Gastrocnemius medialis (tissue), 4 donors: ENCODE results near the gene SECISBP2. TPM values are rescaled to one million over a fixed set of nuclear protein-coding genes. Genes with fewer than 3 reads are reported as not detected.

Experiments
- ATAC-seq, 2 donors: fragments of 150-250 bp; one replicate each; pipeline ENCODE4 v1.9.1; 2016
- DNase-seq, 2 donors: peaks; one replicate each; pipeline ENCODE4 v3.0.0-alpha.2; 2019
- H3K27ac ChIP-seq, 4 donors: fragments of 200-600 bp; sonication (generic); 1 replicate in 1 of 4; 2 replicates in 3 of 4; pipeline ENCODE4 v1.5.1; 2016 to 2018; ENCODE audit warnings: mild to moderate bottlenecking in 2 of 4, moderate library complexity in 1 of 4
- H3K27me3 ChIP-seq, 3 donors: fragments of 200-600 bp; sonication (generic) in 2 of 3; 1 replicate in 1 of 3; 2 replicates in 2 of 3; pipeline versions ENCODE4 v1.5.1 to v1.6.0; 2016 to 2019; ENCODE audit warnings: mild to moderate bottlenecking in 1 of 3, moderate library complexity in 1 of 3
- H3K36me3 ChIP-seq, 2 donors: fragments of 200-600 bp; sonication (generic) in 1 of 2; one replicate each; pipeline ENCODE4 v1.5.1; 2017 to 2018
- H3K4me1 ChIP-seq, 2 donors: fragments of 200-600 bp; sonication (generic) in 1 of 2; one replicate each; pipeline ENCODE4 v1.5.1; 2016 to 2017; ENCODE audit warnings: mild to moderate bottlenecking in 2 of 2
- H3K4me3 ChIP-seq, 4 donors: fragments of 200-600 bp; sonication (generic) in 3 of 4; 1 replicate in 1 of 4; 2 replicates in 3 of 4; pipeline ENCODE4 v1.5.1; 2016 to 2019; ENCODE audit warnings: mild to moderate bottlenecking in 2 of 4
- H3K9me3 ChIP-seq, 3 donors: fragments of 200-600 bp; sonication (generic) in 2 of 3; 1 replicate in 1 of 3; 2 replicates in 2 of 3; pipeline ENCODE4 v1.5.1; 2016 to 2019
- CTCF ChIP-seq, 5 experiments: fragments of 450-650 bp in 3 of 5; fragments of 200-600 bp in 2 of 5; sonication (generic) in 2 of 5; IDR thresholded peaks in 4 of 5; conservative IDR thresholded peaks in 1 of 5; 1 replicate in 4 of 5; 2 replicates in 1 of 5; pipeline ENCODE4 v1.5.1; 2016 to 2019; ENCODE audit warnings: antibody characterized with exemption in 5 of 5, mild to moderate bottlenecking in 3 of 5, moderate library complexity in 3 of 5
- POLR2A ChIP-seq, 2 donors: fragments of 450-650 bp; IDR thresholded peaks; one replicate each; pipeline ENCODE4 v1.6.1; 2017; ENCODE audit warnings: antibody characterized with exemption in 2 of 2, mild to moderate bottlenecking in 2 of 2, moderate library complexity in 2 of 2
- in situ Hi-C, 4 donors: fragments of 200-750 bp; cut with MboI; loops; one replicate each; pipeline versions ENCODE4 v1.15.0 to v1.8.0; 2017; ENCODE audit warnings: low sequenced_read_pairs in 4 of 4
- intact Hi-C: fragments of 100-400 bp; cut with DNase I; formaldehyde crosslinking; loops from one replicate; pipeline ENCODE4 v1.15.1; 2023; ENCODE audit warnings: low total_unique reads
- total RNA-seq, 4 donors: library from RNA; depleted of rRNA; stranded (reverse); fragments of >200 nt; gene quantifications; one replicate each; pipeline versions ENCODE4 v1.1.0 to v1.2.3, GENCODE V29; 2016

Gene SECISBP2
- total RNA-seq, 4 donors from 2014 or later: 40.2 to 70.8 (median 54.9) TPM

- H3K27ac ChIP-seq: peak overlapping the region; percentile 68 to 87 (median 78)
- DNase-seq: peak in 1 of 2 donors; percentile 49
- TF ChIP-seq CTCF (IDR thresholded peaks at IDR 0.05 in 4 of 5, conservative IDR thresholded peaks at IDR 0.05 in 1 of 5) (no peak), POLR2A (IDR thresholded peaks at IDR 0.05) (no peak)
- peaks cover 27 to 36% of the 10 kb centered on the region in 2 donors for H3K4me1 ChIP-seq
- no peak overlapping the region for H3K4me3 ChIP-seq
- no peaks in the 10 kb centered on the region for H3K9me3 ChIP-seq
- no peaks in the 10 kb centered on the region for H3K27me3 ChIP-seq
- intact Hi-C loops: loop anchor here (1.0 kb wide), 1 partner anchor 28 kb away; no protein-coding TSS in a partner anchor
- ATAC-seq: peak; percentile 66 to 68
- in situ Hi-C loops: no loop called here
- H3K36me3 ChIP-seq: peaks cover 0 to 64% of the 10 kb centered on the region in 2 donors
These were observed 41.5 kb downstream of the SECISBP2 start for GRCh38 chr9:89359751-89360261.

- Histone ChIP-seq H3K4me3 (no peak overlapping the region), H3K4me1 (peaks cover 27 to 36% of the 10 kb centered on the region in 2 donors), H3K27me3 (no peaks in the 10 kb centered on the region), H3K36me3 (peaks cover 0 to 58% of the 10 kb centered on the region in 2 donors), H3K27ac (peak overlapping the region; percentile 68 to 87 (median 78)), H3K9me3 (no peaks in the 10 kb centered on the region)
- ATAC-seq (peak; percentile 55 to 76), DNase-seq (peak; percentile 57 to 70)
- no peak for TF ChIP-seq CTCF (IDR thresholded peaks at IDR 0.05 in 4 of 5, conservative IDR thresholded peaks at IDR 0.05 in 1 of 5)
- TF ChIP-seq POLR2A (IDR thresholded peaks at IDR 0.05): no peak
- intact Hi-C loops (no loop called here), in situ Hi-C loops (no loop called here)
These were observed 42.2 kb downstream of the SECISBP2 start for GRCh38 chr9:89360465-89360864.

- intact Hi-C loops: no loop called here
- in situ Hi-C loops: no loop called here
- ATAC-seq (no peak), DNase-seq (peak in 1 of 2 donors; percentile 13)
- no peaks in the 10 kb centered on the region for H3K27me3 ChIP-seq
- no peak overlapping the region for H3K4me3 ChIP-seq
- peaks cover 0 to 52% of the 10 kb centered on the region in 2 donors for H3K36me3 ChIP-seq
- H3K27ac ChIP-seq: peak overlapping the region; percentile 52 to 87 (median 78)
- H3K9me3 ChIP-seq: no peaks in the 10 kb centered on the region
- peaks cover 27 to 36% of the 10 kb centered on the region in 2 donors for H3K4me1 ChIP-seq
- no peak for TF ChIP-seq CTCF (IDR thresholded peaks at IDR 0.05 in 4 of 5, conservative IDR thresholded peaks at IDR 0.05 in 1 of 5)
- no peak for TF ChIP-seq POLR2A (IDR thresholded peaks at IDR 0.05)
These were observed 42.7 kb downstream of the SECISBP2 start for GRCh38 chr9:89361031-89361430.

- H3K9me3 ChIP-seq: no peaks in the 10 kb centered on the region
- H3K36me3 ChIP-seq: peaks cover 0 to 44% of the 10 kb centered on the region in 2 donors
- H3K4me1 ChIP-seq: peaks cover 27 to 36% of the 10 kb centered on the region in 2 donors
- ATAC-seq (no peak), DNase-seq (peak in 1 of 2 donors; percentile 12)
- intact Hi-C loops: no loop called here
- H3K27ac ChIP-seq: peak overlapping the region in 2 of 4 donors; percentile 80 to 87
- no peak for TF ChIP-seq CTCF (IDR thresholded peaks at IDR 0.05 in 4 of 5, conservative IDR thresholded peaks at IDR 0.05 in 1 of 5)
- TF ChIP-seq POLR2A (IDR thresholded peaks at IDR 0.05): no peak
- no peak overlapping the region for H3K4me3 ChIP-seq
- no peaks in the 10 kb centered on the region for H3K27me3 ChIP-seq
- in situ Hi-C loops: no loop called here
These were observed 43.7 kb downstream of the SECISBP2 start for GRCh38 chr9:89361816-89362646.
